KG1 (cell line): ENCODE measurements around the gene OR1J4.
"Not testable (repeated sequence)": the region's sequence is repeated elsewhere in the genome, so short reads cannot be mapped to it uniquely, and the experiment has no call there.

ENCODE experiments used
- DNase-seq: peaks from one replicate; lab custom pipeline; 2025; lab: John Stamatoyannopoulos, UW

OR1J4 gene

GRCh38 chr9:122518841-122519240, at the start of gene OR1J4:
Gene OR1J4, plus strand, starts transcription at chr9:122519141. Its CDS starts 0 bp downstream, at chr9:122519141.
- no peak for DNase-seq

GRCh38 chr9:122474561-122474960, 44.4 kb upstream of the OR1J4 start:
- DNase-seq, result no peak

GRCh38 chr9:122475717-122476116, 43.2 kb upstream of the OR1J4 start:
- no peak for DNase-seq

GRCh38 chr9:122477346-122477745, 41.6 kb upstream of the OR1J4 start:
- no peak for DNase-seq

- DNase-seq, result no peak
These were observed 41.1 kb upstream of the OR1J4 start, which contains the start of gene OR1J1 for GRCh38 chr9:122477826-122478225. Gene OR1J1, minus strand, starts transcription at chr9:122477926. Its CDS starts 0 bp downstream, at chr9:122477926.

- no peak for DNase-seq
These were observed 39.9 kb upstream of the OR1J4 start for GRCh38 chr9:122479062-122479461.

GRCh38 chr9:122498883-122499288, 20.1 kb upstream of the OR1J4 start:
- peak; percentile 9 for DNase-seq

- no peak for DNase-seq
These were observed 12.0 kb upstream of the OR1J4 start for GRCh38 chr9:122506964-122507363.

GRCh38 chr9:122510502-122510901, 8.4 kb upstream of the OR1J4 start, which contains the start of gene OR1J2:
Gene OR1J2, plus strand, starts transcription at chr9:122510802. Its CDS starts 0 bp downstream, at chr9:122510802.
- no peak for DNase-seq

- no peak for DNase-seq
These were observed 715 bp upstream of the OR1J4 start for GRCh38 chr9:122518226-122518625.

- no peak for DNase-seq
These were observed 435 bp downstream of the OR1J4 start for GRCh38 chr9:122519376-122519775.

- no peak for DNase-seq
These were observed 7.7 kb downstream of the OR1J4 start for GRCh38 chr9:122526602-122527001.

GRCh38 chr9:122527193-122527592, 8.3 kb downstream of the OR1J4 start, which contains the start of gene OR1N1:
Gene OR1N1, minus strand, starts transcription at chr9:122527293. Its CDS starts 0 bp downstream, at chr9:122527293.
- no peak for DNase-seq

GRCh38 chr9:122531157-122531556, 12.2 kb downstream of the OR1J4 start:
- not testable (repeated sequence) for DNase-seq

GRCh38 chr9:122536134-122536533, 17.2 kb downstream of the OR1J4 start:
- no peak for DNase-seq

- DNase-seq, result not testable (repeated sequence)
These were observed 18.1 kb downstream of the OR1J4 start for GRCh38 chr9:122537066-122537465.

GRCh38 chr9:122538757-122539156, 19.8 kb downstream of the OR1J4 start:
- DNase-seq, result no peak

GRCh38 chr9:122546196-122546595, 27.3 kb downstream of the OR1J4 start:
- no peak for DNase-seq

- no peak for DNase-seq
These were observed 32.4 kb downstream of the OR1J4 start for GRCh38 chr9:122551371-122551770.

- no peak for DNase-seq
These were observed 33.9 kb downstream of the OR1J4 start, which contains the start of gene OR1N2 for GRCh38 chr9:122552812-122553211. Gene OR1N2, plus strand, starts transcription at chr9:122553112. Its CDS starts 100 bp downstream, at chr9:122553212.

GRCh38 chr9:122561446-122561845, 42.5 kb downstream of the OR1J4 start:
- no peak for DNase-seq

GRCh38 chr9:122562134-122562760, 43.3 kb downstream of the OR1J4 start:
- DNase-seq, result no peak

GRCh38 chr9:122567901-122568300, 49.0 kb downstream of the OR1J4 start:
- DNase-seq, result no peak
